Stimulated activated CD4-positive, alpha-beta T cell treated with anti-CD3 and anti-CD28 coated beads, Interleukin-1b, Interleukin-23, amount 100 ng/mL, for 4 hours (primary cell): Measurements from ENCODE around the gene OVAAL.

Experiments used
- DNase-seq, 2 donors: peaks; one replicate each; pipeline ENCODE4 v3.0.0-alpha.2; 2020; ENCODE audit warnings: low read depth in 2 of 2

The OVAAL gene

DNA sequence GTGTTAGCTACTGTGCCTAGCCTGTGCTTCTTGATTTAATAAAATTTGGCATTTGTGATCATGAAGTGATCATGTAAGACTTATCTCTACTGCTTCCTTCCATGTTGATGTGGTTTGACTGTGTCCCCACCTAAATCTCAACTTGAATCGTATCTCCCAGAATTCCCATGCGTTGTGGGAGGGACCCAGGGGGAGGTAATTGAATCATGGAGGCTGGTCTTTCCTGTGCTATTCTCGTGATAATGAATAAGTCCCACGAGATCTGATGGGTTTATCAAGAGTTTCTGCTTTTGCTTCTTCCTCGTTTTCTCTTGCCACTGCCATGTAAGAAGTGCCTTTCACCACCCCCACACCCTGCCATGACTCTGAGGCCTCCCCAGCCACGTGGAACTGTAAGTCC is at the start of gene OVAAL:
Gene OVAAL, plus strand, starts transcription at position 301 of the 400 bp plus-strand sequence.
- DNase-seq = no peak

DNA sequence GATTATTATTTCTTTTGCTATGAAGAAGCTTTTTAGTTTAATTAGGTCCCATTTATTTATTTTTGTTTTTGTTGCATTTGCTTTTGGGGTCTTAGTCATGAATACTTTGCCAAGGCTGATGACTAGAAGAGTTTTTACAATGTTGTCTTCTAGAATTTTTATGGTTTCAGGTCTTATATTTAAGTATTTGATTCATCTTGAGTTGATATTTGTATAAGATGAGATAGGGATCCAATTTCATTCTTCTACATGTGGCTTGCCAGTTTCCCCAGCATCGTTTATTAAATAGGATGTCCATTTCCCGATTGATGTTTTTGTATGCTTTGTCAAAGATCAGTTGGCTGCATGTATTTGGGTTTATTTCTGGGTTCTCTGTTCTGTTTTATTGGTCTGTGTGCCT is 47.9 kb upstream of the OVAAL start:
- no peak for DNase-seq

DNA sequence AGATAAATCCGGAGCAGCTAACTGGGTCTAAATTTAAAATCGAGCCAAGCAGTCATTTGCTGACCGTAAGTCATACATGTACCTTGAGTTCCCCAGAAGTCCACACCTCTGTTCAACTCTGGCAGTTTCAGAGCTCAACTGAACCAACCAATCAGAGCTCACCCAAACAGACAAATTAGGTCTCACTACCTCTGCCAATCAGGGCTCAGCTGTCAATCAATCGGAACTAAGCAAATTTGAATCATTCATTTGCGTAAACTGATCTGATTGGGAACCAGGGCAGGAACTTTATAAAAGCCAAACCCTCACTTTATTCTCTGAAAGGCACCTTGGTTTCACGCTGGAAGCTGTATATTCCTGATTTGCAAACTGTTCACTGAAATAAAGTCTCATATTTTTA is 45.2 kb upstream of the OVAAL start:
- DNase-seq = no peak

DNA sequence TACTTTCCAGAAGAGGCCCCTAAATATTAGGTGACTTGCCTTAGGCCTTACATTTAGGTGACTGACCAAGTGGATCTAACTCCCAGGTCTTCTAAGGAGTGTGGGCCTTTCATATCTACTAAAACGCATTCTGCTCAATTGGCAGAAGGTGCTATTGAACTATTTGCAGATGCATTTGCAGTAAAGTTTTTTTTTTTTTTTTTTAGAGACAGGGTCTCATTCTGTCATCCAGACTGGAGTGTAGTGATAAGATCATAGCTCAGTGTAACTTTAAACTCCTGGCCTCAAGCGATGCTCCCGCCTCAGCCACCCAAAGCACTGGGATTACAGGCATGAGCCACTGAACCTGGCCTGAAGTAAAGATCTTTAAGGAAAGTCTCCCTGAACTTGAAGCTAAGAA is 43.4 kb upstream of the OVAAL start:
- DNase-seq = no peak

DNA sequence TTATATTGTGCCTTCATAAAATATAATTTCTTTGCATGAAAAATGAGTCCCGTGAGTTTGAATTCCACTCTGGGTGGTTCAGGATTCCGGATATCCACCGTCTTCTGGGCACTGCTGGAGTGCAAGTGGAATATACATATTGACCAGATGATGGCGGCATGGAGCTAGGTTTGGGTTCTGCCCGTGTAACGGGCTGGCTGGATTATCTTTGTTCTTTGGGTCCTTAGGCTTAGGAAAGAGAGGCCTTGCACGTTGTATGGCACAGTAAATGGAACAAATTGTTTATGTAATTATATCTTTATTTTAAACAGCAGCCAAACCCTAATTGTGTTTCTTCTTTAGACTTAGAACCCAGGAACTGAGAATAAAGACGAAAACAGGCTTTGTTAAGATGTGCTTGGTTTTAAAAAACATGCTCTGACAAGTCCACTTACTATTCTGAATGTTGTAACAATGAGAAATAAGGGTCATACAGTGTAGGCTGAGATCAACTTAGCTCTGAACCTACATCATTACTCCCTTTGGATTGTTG is 42.8 kb upstream of the OVAAL start:
- DNase-seq = peak; percentile 18 to 54

- no peak for DNase-seq
Observed at GRCh38 chr1:180519846-180520245, 38.9 kb upstream of the OVAAL start.

GRCh38 chr1:180521474-180522212 is 37.1 kb upstream of the OVAAL start:
- DNase-seq = no peak

DNA sequence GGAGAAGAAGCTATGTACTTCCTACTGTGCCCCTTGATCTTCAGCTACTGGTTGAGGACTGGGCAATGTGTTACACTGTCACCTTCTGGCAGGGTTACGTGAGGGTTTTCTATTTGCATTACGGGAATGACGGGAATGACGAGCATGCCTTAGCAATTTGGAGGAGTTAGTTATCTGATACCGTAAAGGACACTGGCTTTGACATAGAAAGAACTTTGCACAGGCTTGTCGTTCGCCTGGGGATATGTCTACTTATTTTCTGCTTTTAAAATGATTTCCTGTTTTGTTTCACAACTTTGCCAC is 36.6 kb upstream of the OVAAL start:
- no peak for DNase-seq

DNA sequence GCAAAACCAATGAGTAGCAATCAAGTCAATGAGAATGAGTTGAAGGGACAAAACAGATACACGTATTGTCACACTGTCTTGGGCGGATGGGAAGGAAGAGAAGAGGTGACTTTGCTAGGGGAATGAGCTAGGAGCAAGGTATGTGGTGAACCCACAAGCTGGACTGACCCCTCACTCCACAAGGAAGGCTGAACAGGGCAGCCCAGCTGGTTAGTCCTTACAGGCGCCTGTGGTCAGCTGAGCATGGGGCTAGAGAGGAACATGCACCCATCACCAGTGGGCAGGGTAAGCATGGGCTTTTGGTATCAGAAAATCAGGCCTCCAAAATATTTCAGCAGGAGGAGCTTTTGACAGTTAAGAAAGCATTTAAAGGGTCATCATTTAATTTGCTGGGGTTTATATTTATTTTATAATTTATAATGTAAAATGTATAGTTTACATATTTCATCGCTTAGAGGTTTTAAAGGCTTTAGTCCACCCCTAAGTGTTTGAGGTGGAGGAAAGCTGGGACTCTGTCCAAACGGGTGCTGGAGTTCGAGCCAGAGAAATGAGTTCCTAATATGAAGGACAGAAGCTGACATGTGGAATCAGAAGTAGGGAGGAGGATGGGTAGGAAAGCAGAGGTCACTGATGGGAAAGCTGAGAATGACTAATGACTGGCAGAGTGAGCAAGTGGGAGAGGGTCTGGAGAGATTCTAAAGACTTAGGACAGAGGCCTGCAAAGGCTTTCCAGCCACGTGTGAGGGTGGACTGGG is 34.4 kb upstream of the OVAAL start:
- no peak for DNase-seq

DNA sequence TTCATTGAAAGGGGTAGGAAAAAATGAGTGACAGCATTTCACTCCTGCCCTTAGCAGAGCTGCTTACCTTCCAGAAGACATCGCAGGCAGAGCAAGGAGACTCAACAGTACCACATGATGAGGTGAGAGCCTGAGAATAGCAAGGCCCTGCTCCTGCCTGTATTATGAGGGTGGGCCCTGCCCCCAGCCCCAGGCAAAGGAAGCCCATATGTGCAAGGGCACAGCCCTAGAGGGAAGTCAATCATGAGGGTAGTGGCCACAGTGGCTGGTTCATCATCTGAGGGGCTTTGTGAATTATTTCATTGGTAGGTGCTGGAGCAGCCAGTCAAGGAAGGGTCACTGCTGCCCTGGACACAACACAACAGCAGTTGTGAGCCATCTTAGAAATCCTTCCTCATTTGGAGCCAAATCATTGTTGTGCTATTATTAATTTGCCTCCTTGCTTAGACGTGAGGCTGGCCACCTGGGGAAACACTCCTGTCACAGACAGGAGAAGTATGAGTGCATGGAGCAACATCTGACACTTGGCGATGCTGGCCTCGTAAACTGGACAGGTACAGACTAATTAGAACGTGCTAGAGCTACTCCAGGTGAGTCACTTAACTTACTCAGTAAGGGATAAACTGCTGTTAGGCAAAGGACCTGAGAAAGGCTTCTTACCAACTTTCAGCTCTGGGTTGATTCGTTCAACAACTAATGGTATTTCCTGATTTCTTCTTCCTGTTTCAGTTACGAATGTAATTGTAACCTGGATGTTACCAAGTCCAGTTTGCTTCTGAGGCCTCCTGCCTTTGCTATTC is 33.6 kb upstream of the OVAAL start:
- DNase-seq = no peak

- DNase-seq = no peak
Observed at GRCh38 chr1:180525715-180526039, 33.1 kb upstream of the OVAAL start.

GRCh38 chr1:180527101-180527669 is 31.6 kb upstream of the OVAAL start:
- DNase-seq = no peak

DNA sequence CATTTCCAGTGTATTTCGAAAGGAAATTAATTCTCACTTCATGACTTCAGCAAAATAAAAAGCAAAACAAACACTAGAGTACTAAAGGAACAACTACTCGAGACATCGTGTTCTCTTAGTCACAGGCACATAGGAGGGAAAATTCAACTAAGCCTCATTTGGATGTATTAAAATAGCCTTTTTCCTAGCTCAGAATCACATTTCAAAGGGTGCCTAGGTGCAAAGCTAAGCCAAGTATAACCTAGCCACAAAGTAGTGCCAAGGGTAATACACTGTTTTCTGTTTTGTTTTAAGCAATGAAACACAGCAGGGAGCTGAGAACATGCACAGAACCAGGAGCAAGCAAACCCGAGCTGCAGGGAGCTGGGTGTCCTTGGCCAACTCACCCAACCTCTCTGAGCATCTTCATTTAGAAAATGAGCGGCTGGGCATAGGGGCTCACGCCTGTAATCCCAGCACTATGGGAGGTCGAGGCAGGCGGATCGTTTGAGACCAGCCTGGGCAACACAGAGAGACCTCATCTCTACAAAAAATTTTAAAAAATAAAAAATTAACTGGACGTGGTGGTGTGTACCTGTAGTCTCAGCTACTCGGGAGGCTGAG is 29.8 kb upstream of the OVAAL start:
- DNase-seq = no peak

GRCh38 chr1:180530501-180530900 is 28.3 kb upstream of the OVAAL start:
- DNase-seq = no peak

DNA sequence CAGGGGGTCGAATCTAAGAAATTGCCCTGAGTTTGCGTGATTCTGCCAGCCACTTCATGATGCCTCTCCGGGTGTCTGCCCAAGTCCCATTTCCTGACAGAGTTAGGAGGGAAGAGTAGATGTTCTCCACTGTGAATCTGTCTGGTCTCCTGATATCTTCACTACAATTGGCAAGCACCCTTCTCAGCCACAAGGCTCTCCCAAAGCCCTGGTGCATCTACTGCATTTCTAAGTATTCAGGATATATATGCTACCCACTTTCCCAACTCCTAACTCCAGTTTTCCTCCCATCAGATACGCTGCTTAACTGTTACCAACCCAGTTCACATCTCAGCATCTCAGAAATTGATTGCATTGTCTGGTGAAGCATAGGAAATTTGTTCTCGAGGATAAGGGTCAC is 25.9 kb upstream of the OVAAL start:
- no peak for DNase-seq

DNA sequence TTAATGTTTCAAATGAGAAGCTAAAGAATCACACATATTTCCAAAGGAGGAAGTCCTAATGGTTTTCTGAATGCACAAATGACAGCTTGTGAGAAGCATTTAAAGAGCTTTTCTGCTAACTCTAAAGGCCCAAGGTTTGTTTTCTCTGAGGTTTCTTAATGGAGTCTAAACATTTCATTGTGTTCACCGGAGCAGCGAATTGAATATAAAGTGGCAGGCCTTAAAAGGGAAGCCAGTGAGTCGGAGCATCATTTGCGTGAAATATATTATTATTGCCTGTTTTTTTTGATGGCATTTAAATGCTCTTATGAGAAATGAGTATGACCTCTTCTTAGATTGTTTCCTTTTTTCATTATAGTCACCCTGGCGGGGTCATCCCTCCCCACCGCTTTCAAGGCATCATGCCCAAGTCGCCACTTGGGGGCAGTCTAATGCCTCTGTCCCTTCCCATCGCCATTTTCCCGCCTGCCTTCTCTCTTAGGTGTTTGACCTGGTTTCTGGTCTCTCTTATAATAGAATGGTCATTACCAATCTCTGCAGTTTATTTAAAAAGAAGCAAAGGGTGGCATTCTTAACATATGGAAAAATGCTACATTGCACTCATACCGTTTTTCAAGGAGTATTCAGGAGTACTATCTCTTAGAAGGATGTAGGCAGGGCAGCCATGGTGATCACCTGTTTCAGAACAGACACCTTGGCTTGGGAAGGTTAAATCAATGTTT is 25.3 kb upstream of the OVAAL start:
- peak; percentile 50 to 51 for DNase-seq

- no peak for DNase-seq
Observed at GRCh38 chr1:180534214-180534613, 24.6 kb upstream of the OVAAL start.

DNA sequence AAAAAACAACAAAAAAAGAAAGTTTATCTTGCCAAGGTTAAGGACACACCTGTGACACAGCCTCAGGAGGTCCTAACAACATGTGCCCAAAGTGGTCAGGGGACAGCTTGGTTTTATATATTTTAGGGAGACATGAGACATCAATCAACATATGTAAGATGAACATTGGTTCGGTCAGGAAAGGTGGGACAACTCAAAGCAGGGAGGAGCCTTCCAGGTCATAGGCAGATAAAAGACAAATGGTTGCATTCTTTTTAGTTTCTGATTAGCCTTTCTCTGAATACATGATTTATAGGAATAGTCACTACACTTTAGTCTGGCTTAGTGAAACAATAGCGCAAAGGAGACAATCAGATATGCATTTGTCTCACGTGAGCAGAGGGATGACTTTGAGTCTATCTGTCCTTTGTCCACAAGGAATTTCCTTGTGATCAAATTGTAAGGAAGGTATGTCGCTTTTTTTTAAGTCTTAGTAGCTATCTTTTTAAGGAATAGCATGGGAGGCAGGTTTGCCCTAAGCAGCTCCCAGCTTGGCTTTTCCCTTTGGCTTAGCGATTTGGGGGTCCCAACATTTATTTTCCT is 23.3 kb upstream of the OVAAL start:
- DNase-seq = no peak

DNA sequence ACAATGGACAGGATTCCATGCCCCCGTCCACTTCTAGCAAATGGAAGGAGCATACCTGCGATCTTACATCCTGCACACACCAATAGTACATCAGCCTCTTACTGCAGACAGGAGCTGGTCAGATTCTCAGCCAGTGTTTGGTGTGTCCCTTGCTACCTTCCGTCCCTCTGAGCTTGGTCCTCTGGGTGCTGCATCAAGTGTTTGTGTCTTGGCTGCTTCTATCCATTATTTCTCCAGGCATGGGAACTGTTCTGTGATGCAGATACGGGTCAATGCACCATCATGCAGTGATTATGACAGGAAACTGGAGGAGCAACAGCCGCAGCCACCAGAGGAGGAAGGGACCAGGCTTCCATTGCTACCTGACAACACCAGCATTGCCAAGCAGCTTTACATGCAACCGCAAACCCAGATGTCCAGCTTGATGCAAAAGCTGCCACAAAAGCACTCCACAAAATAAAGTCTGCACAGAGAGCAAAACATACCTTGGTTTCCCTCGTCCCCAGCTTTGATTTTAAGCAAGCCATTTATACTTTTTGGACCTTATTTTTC is 21.9 kb upstream of the OVAAL start:
- DNase-seq = no peak

- DNase-seq = no peak
Observed at GRCh38 chr1:180539136-180539535, 19.6 kb upstream of the OVAAL start.
